PC-9 (cell line): ENCODE results near the gene SMCHD1. TPM values are rescaled to one million over a fixed set of nuclear protein-coding genes. Genes with fewer than 3 reads are reported as not detected.

Experiments used
- BruUV-seq: library from RNA; stranded (reverse); fragments of 400-500 nt; replicated peaks from 2 replicates; lab custom pipeline; 2021; lab: Mats Ljungman, UMichigan
- CTCF ChIA-PET: fragments of 300-600 bp; sonication (Branson Sonifier 250); formaldehyde crosslinking; loops from one replicate; lab custom pipeline; 2022; ENCODE audit warnings: antibody characterized with exemption; lab: Charles Lee
- POLR2A ChIA-PET: fragments of 300-600 bp; sonication (Branson Sonifier 250); formaldehyde crosslinking; loops from one replicate; lab custom pipeline; 2022; ENCODE audit warnings: antibody characterized with exemption; ENCODE audit not compliant: unreplicated experiment; lab: Charles Lee
- DNase-seq, 2 experiments: peaks; one replicate each; pipeline versions ENCODE4 v3.0.0 to v3.0.0-alpha.2; 2015 to 2022; ENCODE audit warnings: mixed read lengths in 1 of 2
- H2AFZ ChIP-seq: fragments of 200-600 bp; sonication (generic); 2 replicates; pipeline ENCODE4 v1.8.1; 2017; ENCODE audit warnings: antibody characterized with exemption
- H3F3A ChIP-seq: fragments of 200-600 bp; sonication (generic); 2 replicates; pipeline ENCODE4 v1.8.1; 2017; ENCODE audit warnings: antibody characterized with exemption, mild to moderate bottlenecking, low read depth; ENCODE audit not compliant: insufficient read depth
- H3K27ac ChIP-seq: fragments of 200-600 bp; sonication (generic); 2 replicates; pipeline ENCODE4 v1.6.1; 2016; ENCODE audit warnings: mixed run types
- H3K27me3 ChIP-seq: fragments of 200-600 bp; sonication (generic); 2 replicates; pipeline ENCODE4 v1.6.1; 2016; ENCODE audit warnings: low read depth, mixed run types; ENCODE audit not compliant: insufficient read depth
- H3K36me3 ChIP-seq: fragments of 200-600 bp; sonication (generic); 2 replicates; pipeline ENCODE4 v1.6.1; 2016; ENCODE audit warnings: low read depth, mixed run types
- H3K4me1 ChIP-seq: fragments of 200-600 bp; sonication (generic); replicated peaks from 2 replicates; pipeline ENCODE4 v1.6.1; 2016; ENCODE audit warnings: mixed run types; ENCODE audit not compliant: insufficient read depth
- H3K4me2 ChIP-seq: fragments of 200-600 bp; sonication (generic); 2 replicates; pipeline ENCODE4 v1.6.1; 2017; ENCODE audit warnings: mixed run types
- H3K4me3 ChIP-seq: fragments of 200-600 bp; sonication (generic); 2 replicates; pipeline ENCODE4 v1.6.1; 2016; ENCODE audit warnings: mixed run types
- H3K79me2 ChIP-seq: fragments of 200-600 bp; sonication (generic); 2 replicates; pipeline ENCODE4 v1.6.1; 2017; ENCODE audit warnings: low read depth, mixed run types
- H3K9me2 ChIP-seq: fragments of 200-600 bp; sonication (generic); 2 replicates; pipeline ENCODE4 v1.8.1; 2017; ENCODE audit warnings: mild to moderate bottlenecking; ENCODE audit not compliant: insufficient read depth
- H3K9me3 ChIP-seq: fragments of 200-600 bp; sonication (generic); 2 replicates; pipeline ENCODE4 v1.8.1; 2016; ENCODE audit warnings: low read depth; ENCODE audit not compliant: insufficient read depth
- H4K20me1 ChIP-seq: fragments of 200-600 bp; sonication (generic); 2 replicates; pipeline ENCODE4 v1.8.1; 2017; ENCODE audit not compliant: insufficient read depth
- CTCF ChIP-seq: fragments of 200-600 bp; sonication (generic); conservative IDR thresholded peaks from 2 replicates; pipeline ENCODE4 v1.6.1; 2017; ENCODE audit warnings: mixed run types, antibody characterized with exemption, mild to moderate bottlenecking, moderate library complexity
- EZH2 ChIP-seq: fragments of 200-600 bp; sonication (generic); IDR thresholded peaks from 2 replicates; pipeline ENCODE4 v1.8.0; 2017; ENCODE audit warnings: antibody characterized with exemption, low read depth
- intact Hi-C: fragments of 100-400 bp; cut with micrococcal nuclease; formaldehyde crosslinking; loops from one replicate; pipeline ENCODE4 v1.10.0; 2022; ENCODE audit not compliant: unreplicated experiment
- total RNA-seq: library from RNA; stranded (reverse); gene quantifications from 2 replicates; pipeline ENCODE4 v1.2.3, GENCODE V29; 2021

SMCHD1 gene
- total RNA-seq, 1 experiment from 2014 or later = 73.7 TPM

GRCh38 chr18:2651981-2652380 lies 3.5 kb upstream of the SMCHD1 start:
- H3K4me1 ChIP-seq = peaks cover 24% of the 10 kb centered on the region
- BruUV-seq = no TSS peak
- H3F3A ChIP-seq = 0 out of 2 replicates have a peak, but pooled peaks cover 4% of the 10 kb centered on the region
- ChIA-PET CTCF (interaction anchor here (0.6 kb wide), 1 partner anchor 1296 kb away, joined by 3 read pairs; no protein-coding TSS in a partner anchor), POLR2A (no interaction called here)
- no peaks in the 10 kb centered on the region for H3K9me2 ChIP-seq
- H3K27ac ChIP-seq = no peak overlapping the region
- H3K4me3 ChIP-seq = no peak overlapping the region
- TF ChIP-seq CTCF (no peak), EZH2 (no peak)
- H2AFZ ChIP-seq = no peak overlapping the region
- intact Hi-C loops = no loop called here
- H4K20me1 ChIP-seq = peaks cover 5% of the 10 kb centered on the region; the same call in 1 of the 2 replicates
- H3K79me2 ChIP-seq = peaks cover 12% of the 10 kb centered on the region
- peak in 1 of 2 experiments; percentile 74 for DNase-seq
- H3K9me3 ChIP-seq = no peaks in the 10 kb centered on the region
- H3K27me3 ChIP-seq = no peaks in the 10 kb centered on the region
- H3K36me3 ChIP-seq = no peaks in the 10 kb centered on the region
- 0 out of 2 replicates have a peak overlapping the region, but pooled peaks have one; percentile 15 for H3K4me2 ChIP-seq

- Histone ChIP-seq H3K79me2 (peaks cover 27% of the 10 kb centered on the region), H3K4me1 (peaks cover 39% of the 10 kb centered on the region), H3K4me2 (no peak overlapping the region), H3K9me2 (no peaks in the 10 kb centered on the region), H3K9me3 (no peaks in the 10 kb centered on the region), H3K36me3 (no peaks in the 10 kb centered on the region), H2AFZ (no peak overlapping the region), H3K4me3 (no peak overlapping the region), H3F3A (0 out of 2 replicates have a peak, but pooled peaks cover 11% of the 10 kb centered on the region), H3K27ac (no peak overlapping the region), H4K20me1 (peaks cover 17% of the 10 kb centered on the region), H3K27me3 (no peaks in the 10 kb centered on the region)
- ChIA-PET POLR2A (interaction anchor here (0.6 kb wide), 1 partner anchor 80 kb away, joined by 3 read pairs; no protein-coding TSS in a partner anchor), CTCF (no interaction called here)
- DNase-seq = no peak
- intact Hi-C loops = no loop called here
- TF ChIP-seq EZH2 = no peak
- TF ChIP-seq CTCF = no peak
- BruUV-seq = no TSS peak
These were observed 2.1 kb upstream of the SMCHD1 start for GRCh38 chr18:2653467-2653866.

GRCh38 chr18:2654169-2654927 lies 1.2 kb upstream of the SMCHD1 start:
- H3K4me2 ChIP-seq = peak overlapping the region; percentile 89
- TF ChIP-seq EZH2 (no peak), CTCF (no peak)
- H3K9me3 ChIP-seq = no peaks in the 10 kb centered on the region
- CTCF ChIA-PET = no interaction called here
- H3K4me1 ChIP-seq = peaks cover 48% of the 10 kb centered on the region
- H3K4me3 ChIP-seq = peak overlapping the region; percentile 74
- no TSS peak for BruUV-seq
- POLR2A ChIA-PET = interaction anchor here (0.6 kb wide), 2 partner anchors 81 to 592 kb away, joined by 3 to 4 read pairs; no protein-coding TSS in a partner anchor
- H3K79me2 ChIP-seq = peaks cover 36% of the 10 kb centered on the region
- 0 out of 2 replicates have a peak, but pooled peaks cover 11% of the 10 kb centered on the region for H3F3A ChIP-seq
- no peaks in the 10 kb centered on the region for H3K27me3 ChIP-seq
- peaks cover 23% of the 10 kb centered on the region for H4K20me1 ChIP-seq
- H3K9me2 ChIP-seq = no peaks in the 10 kb centered on the region
- no peaks in the 10 kb centered on the region for H3K36me3 ChIP-seq
- peak overlapping the region; percentile 83 for H3K27ac ChIP-seq
- peak overlapping the region; percentile 97 for H2AFZ ChIP-seq
- intact Hi-C loops = loop anchor here (2.0 kb wide), 1 partner anchor 84 kb away; the partner anchor contains the start of genes METTL4 and NDC80
- DNase-seq = no peak
